Raji (cell line): ENCODE data around the gene AGBL5.

Source experiments
- POLR2A ChIP-seq: IDR thresholded peaks from 2 replicates; pipeline ENCODE4 v1.6.1; 2011; ENCODE audit warnings: low read depth, low read length, control low read depth; ENCODE audit not compliant: insufficient read depth

Gene AGBL5

GRCh38 chr2:27097341-27097740 is 45.9 kb downstream of the AGBL5 start:
- TF ChIP-seq POLR2A: no peak

GRCh38 chr2:27099334-27099955 is 48.0 kb downstream of the AGBL5 start:
- no peak for TF ChIP-seq POLR2A

- no peak for TF ChIP-seq POLR2A
Measured at GRCh38 chr2:27100036-27100435, 48.6 kb downstream of the AGBL5 start.

- no peak for TF ChIP-seq POLR2A
Measured at GRCh38 chr2:27102329-27102728, 50.9 kb downstream of the AGBL5 start.

GRCh38 chr2:27105981-27106380 is 54.5 kb downstream of the AGBL5 start:
- TF ChIP-seq POLR2A: no peak

- TF ChIP-seq POLR2A: no peak
Measured at GRCh38 chr2:27108221-27108620, 56.8 kb downstream of the AGBL5 start.

- TF ChIP-seq POLR2A: no peak
Measured at GRCh38 chr2:27109083-27109482, 57.6 kb downstream of the AGBL5 start.

- TF ChIP-seq POLR2A: no peak
Measured at GRCh38 chr2:27115519-27115918, 64.1 kb downstream of the AGBL5 start.

GRCh38 chr2:27117995-27118524 is 66.6 kb downstream of the AGBL5 start:
- TF ChIP-seq POLR2A: no peak

GRCh38 chr2:27118525-27119329 is 67.3 kb downstream of the AGBL5 start, which contains the start of gene CGREF1:
Gene CGREF1 (minus strand): TSS chr2:27119128. CDS start chr2:27104366, 14,762 bp downstream.
- TF ChIP-seq POLR2A: no peak
